ENCODE measurements around the gene FAM135A.
"Not testable (repeated sequence)": the region's sequence is repeated elsewhere in the genome, so short reads cannot be mapped to it uniquely, and the experiment has no call there.

The FAM135A gene

GRCh38 chr6:70551566-70551965, 138.3 kb downstream of the FAM135A start:
- DNase-seq: no peak

DNA sequence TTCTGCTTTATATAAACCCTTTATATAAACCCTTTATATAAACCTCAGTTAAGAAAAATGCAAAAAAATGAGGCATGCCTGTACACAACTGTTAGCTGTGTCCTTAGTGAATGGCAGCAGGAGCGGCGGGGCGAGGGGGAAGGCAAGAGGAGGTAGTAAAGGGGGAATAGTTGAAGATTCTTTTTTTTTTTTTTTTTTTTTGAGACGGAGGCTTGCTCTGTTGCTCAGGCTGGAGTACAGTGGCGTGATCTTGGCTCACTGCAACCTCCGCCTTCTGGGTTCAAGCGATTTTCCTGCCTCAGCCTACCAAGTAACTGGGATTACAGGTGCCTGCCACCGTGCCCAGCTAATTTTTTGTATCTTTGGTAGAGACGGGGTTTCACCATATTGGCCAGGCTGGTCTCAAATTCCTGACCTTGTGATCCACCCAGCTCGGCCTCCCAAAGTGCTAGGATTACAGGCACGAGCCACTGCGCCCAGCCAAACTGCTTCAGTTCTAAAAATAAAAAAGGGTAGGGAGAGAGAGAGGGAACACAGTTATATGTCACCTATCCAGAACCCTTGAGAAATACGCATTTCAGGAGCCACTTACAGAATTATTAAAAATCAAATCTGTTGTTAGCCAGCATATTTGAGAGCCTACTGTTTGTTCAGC, 139.1 kb downstream of the FAM135A start:
- DNase-seq: not testable (repeated sequence)

GRCh38 chr6:70552974-70553373, 139.7 kb downstream of the FAM135A start:
- no peak for DNase-seq

DNA sequence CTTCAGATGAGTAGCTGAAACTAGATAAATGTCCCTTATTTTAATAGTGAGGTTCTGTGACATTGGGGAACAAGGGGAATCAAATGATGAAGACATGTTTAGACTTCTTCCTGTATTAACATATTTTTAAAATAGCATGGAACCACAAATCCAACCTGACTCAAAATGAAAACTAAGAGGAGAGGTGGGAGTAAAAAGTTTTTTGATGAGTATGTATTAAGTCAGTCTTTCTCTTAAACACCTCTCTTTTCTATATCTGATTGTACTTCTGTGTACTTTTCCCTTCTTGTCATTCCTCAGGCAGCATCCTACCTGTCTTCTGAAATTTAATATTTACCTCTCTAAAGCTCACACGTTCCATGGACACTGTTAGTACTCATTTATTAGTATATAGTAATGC, 144.7 kb downstream of the FAM135A start:
- no peak for DNase-seq

- not testable (repeated sequence) for DNase-seq
Measured at GRCh38 chr6:70562401-70562800, 149.1 kb downstream of the FAM135A start.

DNA sequence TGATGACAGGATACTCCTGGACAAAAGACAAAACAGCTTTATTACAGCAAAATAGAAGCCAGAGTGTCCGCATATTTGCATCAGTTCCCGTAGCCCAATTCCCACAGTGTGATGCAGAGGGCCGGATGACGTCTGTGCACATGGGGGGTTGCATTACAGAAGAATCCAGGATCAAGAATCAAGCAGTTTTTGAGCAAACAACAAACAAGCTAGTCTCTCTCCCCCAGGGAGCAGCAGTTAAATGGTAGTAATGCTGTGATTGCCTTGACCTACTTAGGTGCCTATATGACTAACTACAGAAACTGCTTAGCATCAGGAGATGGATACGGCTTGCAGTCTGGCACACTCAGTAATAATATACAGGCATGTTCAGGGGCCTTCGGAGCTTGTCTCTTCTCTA, 150.2 kb downstream of the FAM135A start:
- DNase-seq: no peak

DNA sequence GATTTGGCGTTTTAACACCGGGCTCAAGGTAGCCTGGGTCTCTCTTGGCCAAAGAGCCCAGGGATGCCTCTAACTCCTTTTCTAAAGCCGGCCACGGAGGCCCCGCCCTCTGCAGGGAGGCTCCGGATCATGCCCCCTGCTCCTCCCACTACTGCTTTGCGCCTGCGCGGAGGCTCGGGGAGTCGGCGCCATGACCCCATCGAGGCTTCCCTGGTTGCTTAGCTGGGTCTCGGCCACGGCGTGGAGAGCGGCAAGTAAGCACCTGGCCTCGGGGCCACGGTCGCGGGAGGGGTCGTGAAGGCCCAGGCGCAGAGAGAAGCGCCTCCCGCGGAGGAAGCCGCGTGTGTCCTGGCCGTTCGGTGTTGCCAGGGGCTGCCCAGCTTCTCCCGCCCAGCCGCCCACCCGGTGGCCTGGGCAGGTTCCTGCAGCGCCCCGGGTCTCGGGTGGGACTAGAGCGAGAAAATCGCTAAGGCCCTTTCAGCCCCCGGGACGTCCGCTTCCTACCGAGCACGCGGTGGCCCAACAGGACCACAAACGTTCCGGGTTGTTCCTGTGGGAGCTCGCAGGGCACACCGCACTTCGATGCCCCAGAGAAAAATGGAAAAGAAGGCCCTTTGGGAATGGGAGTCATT, 153.6 kb downstream of the FAM135A start, which contains the start of gene SDHAF4:
SDHAF4 (plus strand) TSS at position 180 of the 632 bp plus-strand sequence; CDS start at position 191, 11 bp downstream.
- DNase-seq: peak; percentile 83 to 84

GRCh38 chr6:70574643-70575042, 161.3 kb downstream of the FAM135A start:
- DNase-seq: no peak

DNA sequence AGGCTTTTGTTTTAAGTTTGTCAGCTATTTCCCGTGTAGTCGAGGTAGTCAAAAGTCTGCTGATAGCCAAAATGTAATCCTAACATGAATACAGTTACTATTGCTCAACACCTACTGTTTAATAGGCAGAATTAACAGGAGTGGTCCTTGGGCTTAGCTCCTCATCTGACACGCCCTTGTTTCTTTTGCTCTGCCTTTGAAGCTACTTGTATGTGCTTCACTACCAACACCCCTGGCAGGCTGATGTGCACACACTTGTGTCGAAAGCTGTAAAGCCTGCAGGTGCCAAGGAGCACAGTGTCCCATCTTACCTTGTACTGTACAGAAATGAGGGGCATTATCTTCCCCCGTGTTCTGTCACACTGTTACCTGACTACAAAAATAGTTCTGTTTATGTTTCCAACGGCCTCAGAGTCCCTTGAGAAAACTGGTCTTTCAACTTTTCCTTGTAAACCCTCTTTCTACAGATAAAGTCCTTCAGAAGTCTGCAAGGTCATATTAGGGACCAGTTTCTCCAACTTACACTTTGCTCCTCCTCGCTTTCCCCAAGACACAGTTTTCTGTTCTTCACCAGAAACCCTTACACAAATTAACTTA, 162.7 kb downstream of the FAM135A start:
- no peak for DNase-seq

DNA sequence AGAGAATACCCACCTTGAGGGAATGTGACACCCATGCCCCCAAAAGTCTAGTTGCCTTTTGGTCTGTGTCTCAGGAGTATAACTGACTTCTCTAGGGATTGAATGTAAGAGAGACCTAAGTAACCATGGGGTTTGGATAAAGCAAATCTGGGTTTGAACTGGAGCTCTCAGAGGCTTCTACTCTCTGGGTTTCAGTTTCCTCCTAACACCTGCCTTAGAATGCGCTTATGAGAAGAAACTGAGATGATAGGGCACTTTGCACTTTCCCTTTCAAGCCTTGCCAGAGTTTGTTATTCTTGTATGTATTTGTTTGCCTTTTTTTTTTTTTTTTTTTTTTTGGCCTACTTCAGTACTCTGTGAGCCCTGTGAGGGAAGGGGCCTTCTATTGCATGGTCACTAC, 172.8 kb downstream of the FAM135A start:
- no peak for DNase-seq

DNA sequence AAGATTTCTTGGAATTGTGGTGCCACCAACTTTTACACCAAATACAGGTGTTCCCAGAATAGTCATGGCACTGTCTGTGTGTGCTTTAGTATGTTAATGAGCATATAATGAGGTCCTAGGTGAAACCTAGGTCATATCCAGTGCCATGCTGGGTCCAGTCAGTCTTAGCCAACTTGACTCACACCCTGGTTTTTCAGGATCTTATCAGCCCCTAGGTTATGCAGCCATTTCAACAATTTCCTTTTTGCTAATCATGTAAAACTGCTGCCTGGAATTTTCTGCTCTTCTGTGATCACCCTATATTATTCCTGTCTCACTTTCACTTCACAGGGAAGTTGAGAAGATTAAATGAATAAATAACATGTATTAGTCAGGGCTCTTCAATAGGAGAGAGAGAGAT, 177.1 kb downstream of the FAM135A start:
- no peak for DNase-seq

GRCh38 chr6:70592391-70593117, 179.2 kb downstream of the FAM135A start:
- no peak for DNase-seq

DNA sequence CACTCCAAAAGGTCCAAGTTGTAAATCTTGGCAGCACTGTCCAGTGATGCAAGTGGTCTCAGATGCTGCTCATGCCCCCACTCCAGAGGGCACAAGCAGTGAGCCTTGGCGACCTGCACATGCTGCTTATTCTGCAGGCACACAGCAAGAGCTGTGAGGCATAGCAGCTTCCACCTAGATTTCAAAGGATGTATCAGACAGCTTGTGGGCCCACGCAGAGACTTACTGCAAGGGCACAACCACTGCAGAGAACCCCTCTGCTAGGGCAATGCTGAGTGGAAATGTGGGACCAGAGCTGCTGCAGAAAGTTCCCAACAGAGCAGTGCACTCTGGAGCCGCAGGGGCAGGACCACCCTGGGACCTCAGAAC, 179.8 kb downstream of the FAM135A start:
- DNase-seq: no peak

- no peak for DNase-seq
Measured at GRCh38 chr6:70599187-70599586, 185.9 kb downstream of the FAM135A start.

GRCh38 chr6:70601014-70601413, 187.7 kb downstream of the FAM135A start:
- no peak for DNase-seq

DNA sequence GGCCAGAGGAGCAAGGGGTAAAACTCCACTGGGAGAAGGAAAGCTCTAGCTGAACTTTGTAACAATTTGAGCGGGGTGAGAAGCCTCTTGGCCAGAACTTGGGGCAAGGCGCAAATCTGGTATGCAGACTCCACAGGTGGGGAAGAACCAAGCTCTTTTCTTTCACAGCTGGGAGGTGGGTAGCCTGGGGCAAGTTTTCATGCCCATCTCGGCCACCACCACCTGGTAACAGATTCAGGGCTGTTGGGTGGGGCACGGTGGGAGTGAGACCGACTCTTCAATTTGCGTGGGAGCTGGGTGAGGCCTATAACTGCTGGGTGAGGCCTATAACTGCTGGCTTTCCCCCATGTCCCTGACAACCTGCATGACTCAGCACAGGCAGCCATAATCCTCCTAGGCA, 190.9 kb downstream of the FAM135A start:
- DNase-seq: no peak

- DNase-seq: not testable (repeated sequence)
Measured at GRCh38 chr6:70607371-70607770, 194.1 kb downstream of the FAM135A start.

- DNase-seq: not testable (repeated sequence)
Measured at GRCh38 chr6:70609181-70609580, 195.9 kb downstream of the FAM135A start.
